Activated T-helper 1 cell treated with Interleukin-2 at 50 U/mL for 16 hours (primary cell): Measurements from ENCODE around the gene ECM2.

Experiments
- DNase-seq: peaks from one replicate; pipeline ENCODE4 v3.0.0-alpha.2; 2020; ENCODE audit warnings: low read depth

ECM2 gene

DNA sequence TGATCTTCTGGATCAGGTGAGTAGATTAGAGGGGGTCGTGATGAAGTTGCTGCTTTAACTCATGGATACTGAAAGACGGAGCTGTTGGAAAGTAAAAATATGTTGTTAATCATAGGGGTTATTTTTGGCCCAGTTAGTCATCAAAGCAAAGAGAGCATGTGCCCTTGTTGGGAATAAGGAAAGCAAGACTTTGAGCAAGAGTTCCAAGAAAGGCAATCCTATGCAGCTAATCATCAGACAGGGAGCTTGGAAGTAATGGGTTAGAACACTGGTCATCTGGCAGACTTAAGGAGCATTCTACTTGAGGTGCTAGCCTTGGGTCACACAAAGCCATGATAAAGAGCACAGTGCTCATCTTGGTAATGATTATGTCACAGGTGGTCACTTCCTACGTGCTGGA lies 71.8 kb downstream of the ECM2 start:
- DNase-seq: no peak

DNA sequence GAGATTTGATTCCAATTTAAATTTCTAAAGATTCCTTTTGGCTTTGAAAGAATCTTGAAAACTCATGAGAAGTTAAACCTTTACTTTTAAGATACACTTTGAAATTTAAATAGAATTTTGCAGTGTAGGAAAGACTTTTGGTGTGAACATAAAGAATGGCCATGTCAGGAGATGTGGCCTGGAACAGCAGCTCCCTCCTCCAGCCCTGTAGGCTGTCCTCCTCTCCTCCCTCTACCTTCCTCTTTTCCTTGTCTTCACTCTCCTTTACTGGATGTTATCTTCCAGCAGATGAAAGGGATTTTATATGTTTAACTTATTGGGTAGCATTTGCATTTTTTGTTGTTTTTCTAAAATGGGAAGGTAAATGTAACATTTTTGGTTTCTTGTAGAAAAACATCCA lies 72.4 kb downstream of the ECM2 start:
- DNase-seq: no peak

DNA sequence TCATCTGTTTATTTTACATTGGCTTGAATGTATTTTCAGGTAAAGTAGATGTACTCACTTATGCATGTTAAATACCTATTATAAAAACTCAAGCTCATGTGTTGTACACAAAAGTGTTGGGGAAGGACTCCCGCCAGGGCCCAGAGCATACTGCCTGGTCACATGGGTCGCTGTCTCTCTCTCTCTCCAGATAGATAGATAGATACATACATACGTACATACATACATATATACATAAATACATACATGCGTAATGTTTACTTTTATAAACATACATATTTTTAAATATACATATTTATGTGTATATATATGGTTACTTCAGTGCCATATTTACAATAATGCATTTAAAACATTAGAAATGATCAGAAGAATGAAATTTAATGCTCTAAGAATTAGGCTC lies 78.2 kb downstream of the ECM2 start:
- no peak for DNase-seq

DNA sequence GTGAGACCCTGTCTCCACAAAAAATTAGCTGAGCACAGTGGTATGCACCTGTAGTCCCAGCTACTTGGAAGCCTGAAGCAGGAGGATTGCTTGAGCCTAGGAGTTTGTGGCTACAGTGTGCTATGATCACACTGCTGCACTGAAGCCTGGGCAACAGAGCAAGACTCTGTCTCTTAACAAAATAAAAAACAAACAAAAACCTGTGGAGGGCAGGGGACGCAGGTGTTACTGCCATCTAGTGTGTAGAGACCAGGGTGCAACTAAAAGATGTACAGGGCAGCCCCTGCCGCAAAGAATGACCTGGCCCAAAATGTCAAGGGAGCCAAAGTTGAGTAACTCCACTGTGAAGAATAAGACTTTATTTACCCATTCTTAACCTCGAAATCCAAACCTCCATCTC lies 80.6 kb downstream of the ECM2 start:
- DNase-seq: no peak

DNA sequence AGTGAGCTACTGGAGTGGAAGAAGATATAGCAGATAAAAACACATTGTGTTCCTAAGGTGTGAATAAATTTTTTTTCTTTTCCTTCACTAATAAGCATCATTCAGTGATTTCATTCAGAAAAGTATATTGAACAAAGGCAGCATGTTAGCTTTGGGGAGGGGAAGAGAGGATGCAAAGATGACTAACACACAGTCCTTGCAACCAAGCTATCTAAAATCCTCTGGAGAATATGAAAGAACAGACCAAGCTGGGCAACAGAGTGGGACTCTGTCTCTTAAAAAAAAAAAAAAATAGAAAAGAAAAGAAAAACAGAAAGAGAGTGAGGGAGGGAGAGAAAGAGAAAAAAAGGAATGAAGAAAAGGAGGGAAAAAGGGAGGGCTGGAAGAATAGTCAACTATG lies 89.3 kb downstream of the ECM2 start:
- no peak for DNase-seq
